ENCODE data around the gene TOX3.

Gene TOX3

DNA sequence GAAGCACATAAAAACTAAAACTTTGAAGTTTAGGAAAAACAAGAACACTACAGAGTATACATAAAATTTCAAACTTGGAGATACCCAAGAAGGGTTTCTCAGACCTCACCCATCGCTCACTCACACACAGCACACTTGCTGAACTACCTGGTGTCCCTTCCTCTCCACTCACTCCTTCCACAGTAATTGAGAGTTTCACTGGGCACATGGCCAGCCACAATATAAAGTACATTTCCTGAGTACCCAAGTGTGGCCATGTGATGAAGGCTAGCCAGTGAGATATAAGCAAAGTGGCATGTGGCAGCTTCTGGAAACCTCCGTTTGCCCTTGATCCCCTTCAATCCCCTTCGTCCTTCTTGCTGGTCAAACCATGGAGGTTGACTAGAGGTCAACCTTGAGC is 11.9 kb downstream of the TOX3 start:
- DNase-seq: no peak

DNA sequence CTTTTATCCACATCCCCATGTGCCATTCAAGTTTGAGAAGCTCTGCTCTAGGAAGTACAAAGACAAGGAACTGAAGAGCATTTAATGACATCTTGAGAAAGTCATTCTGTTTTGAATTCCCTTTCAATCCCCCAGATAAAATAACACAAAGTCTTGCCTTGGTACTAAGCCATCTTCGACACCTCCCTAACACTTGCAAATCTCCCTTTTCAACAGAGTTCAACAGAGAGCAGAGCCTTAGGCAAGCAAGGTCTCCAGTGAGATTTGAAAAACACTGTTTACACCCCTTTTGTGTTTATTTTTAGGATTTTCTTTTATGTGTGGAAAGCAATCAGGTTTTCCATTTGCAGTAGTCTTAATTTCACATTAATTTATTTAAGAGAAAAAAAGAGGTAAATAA is 13.6 kb downstream of the TOX3 start:
- DNase-seq: no peak

DNA sequence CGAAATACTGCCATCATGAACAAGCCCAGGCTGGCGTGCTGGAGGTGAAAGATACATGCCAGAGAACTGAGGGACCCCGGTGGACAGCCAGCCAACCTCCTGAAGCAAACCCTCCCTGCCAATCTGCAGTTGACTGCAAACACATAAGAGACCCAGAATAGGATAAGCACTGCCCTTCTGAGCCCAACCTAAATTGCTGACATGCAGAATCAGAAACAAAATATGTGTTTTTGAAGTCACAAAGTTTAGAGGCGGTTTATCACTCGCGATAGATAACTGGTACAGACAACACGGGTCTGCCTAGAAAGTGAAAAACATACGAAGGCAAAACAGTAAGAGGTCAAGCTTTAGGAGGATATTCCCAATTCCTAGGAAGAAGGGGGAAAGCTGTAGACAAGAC is 14.6 kb downstream of the TOX3 start:
- DNase-seq: no peak

DNA sequence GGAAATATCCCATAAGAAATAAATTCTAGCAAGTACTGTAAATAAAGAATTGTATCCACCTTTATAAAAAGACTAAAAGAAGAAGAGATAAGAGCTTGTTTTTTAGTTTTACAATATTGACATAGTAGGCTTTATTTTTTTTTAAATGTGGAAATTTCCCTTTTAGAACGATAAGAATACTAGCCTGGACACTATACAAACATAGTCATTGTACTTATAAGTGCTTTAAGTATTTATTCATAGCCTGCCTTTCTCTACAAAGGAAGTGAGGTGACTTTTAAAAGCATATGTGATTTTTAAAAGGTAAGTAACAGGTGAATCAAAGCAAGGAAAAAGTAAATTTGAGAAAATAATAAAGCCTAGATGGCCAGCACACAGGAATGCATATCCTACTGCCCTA is 17.7 kb downstream of the TOX3 start:
- DNase-seq: no peak

DNA sequence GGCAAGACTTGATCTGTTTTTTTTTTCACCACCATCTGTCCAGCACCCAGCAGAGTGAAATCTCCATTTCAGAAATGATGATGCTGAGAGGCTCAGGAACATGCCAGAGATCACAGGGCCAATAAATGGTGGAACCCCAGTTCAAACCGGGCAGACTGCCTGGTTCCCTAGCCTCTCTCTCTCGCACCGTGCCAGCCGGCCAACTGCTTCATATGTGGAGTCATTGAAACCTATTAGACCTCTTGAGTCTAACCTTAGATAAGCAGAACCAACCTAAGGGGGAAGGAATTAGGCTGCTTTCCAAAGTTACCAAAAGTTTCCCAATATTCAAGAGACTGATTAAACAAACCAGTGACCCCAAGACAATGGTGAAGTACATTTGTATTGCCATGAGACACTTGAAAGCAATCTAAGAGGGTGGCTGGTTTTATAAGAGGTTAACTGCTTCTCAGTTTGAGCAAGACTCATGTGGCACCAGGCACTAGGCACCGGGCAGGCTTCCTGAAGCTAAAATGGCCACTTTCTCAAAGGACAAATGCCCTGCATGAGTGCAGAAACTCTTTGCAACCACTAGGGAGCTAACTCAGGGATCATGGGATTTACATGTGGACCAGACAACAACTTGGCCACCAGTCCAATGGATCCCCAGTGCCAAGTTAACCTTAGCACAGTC is 18.4 kb downstream of the TOX3 start:
- no peak for DNase-seq

DNA sequence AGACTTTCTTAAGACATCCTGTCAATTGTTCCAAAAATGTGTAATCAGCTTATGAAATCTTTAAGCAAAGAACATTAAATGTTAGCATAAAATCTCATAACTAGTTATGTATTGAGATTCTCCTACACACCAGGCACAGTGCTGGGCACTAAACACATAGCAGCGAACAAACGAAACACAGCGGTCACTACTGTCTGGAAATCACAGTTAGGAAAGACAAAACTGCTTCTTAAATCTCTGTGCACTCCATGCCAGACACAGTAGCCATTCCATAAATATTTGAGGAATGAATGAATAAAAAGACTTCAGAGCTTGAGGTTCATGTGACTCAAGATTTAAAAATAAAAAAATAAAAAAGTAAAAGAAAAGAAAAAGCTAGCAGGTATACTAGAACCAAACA is 20.1 kb downstream of the TOX3 start:
- no peak for DNase-seq

DNA sequence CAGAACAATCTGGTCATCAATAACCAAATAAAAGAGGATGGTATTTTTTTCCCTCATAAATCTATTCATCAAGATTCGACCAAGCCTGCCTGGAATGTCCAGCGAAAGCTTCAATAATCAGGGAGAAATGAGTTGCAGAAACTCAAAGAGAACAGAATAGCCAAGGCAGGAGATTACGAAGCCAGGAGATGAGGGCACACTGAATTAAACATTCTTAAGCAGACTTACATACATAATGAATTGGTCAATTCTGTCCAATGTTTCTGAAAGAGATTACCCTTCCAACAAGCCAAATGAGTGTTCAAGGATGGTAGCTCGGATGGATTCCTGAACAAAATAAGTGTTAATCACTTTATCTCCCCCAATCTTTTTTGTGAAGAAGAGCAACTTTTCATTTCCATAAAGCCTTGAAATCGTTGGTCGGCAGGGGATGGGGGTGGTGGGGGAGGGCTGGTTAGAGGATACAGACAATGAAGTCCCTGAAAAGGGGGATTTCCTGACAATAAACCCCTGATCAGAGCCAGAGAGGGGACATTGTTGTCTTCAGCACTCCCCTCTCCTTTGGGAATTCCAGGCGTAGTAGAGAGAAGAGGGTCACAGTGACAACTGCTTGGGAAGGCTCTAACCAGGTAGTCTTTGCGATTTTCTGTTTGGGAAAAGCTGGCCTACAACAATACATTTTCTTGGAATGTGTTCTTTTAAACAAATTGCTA is 20.7 kb downstream of the TOX3 start:
- DNase-seq: no peak

DNA sequence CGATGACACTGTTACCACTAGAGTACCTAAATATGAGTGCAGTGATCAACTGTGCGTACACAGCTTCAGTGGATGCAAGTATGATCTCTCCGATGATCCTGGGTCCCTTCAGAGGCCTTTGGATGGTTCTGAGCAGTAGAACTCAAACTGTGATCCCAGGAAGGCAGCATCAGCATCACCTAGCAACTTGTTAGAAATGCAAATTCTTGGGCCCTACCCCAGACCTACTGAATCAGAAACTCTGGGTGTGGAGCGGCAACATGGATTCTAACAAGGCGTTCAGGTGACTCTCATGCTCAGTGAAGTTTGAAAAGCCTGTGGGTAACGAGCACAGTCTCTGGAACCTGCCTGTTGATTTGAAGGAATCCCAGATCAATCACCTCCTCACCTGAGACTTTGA is 25.4 kb downstream of the TOX3 start:
- DNase-seq: no peak

DNA sequence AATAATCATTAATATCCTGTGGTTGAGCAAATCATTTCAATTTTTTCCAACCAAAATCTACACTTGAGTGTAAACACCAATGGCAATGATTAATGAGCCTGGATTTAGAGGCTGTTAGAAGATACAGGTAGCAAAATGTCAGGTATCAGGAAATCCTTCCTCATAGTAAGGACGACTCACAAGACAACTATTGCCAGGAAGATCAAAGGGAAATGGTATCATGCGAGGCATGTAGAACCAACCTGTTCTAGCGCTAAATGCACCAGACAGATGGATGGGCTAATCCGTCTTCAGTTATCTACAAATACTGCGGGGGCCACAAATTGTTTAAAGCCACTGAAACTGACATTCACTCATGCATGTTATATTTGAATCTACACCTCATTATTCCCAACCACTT is 28.1 kb downstream of the TOX3 start:
- no peak for DNase-seq

DNA sequence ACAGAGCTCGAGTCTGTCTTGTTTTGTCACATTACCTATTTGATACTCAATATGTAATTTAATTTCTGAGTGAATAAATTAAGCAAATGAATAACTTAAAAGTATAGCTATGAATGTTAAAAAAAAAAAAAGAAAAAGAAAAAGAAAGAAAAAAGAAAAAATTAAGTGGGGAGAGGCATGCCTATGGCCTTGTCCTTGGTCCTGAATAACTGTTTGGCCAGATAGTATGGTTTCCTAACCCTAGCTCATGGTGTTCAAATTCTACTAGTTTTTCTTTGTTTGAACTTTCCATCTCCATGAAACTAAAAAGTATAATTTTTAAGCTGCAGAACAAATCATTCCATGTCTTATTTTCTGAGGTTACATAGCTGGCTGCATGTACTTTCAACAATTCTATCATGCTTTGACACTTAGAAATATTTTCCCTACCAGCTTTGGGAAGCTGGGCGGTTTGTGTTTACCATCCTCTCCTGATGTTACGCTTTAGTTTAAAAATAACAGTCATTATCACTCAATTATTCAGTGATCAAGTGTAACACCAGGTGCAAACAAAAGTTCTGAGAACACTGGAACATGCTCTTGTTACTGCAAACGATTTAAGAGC is 31.8 kb downstream of the TOX3 start:
- no peak for DNase-seq

DNA sequence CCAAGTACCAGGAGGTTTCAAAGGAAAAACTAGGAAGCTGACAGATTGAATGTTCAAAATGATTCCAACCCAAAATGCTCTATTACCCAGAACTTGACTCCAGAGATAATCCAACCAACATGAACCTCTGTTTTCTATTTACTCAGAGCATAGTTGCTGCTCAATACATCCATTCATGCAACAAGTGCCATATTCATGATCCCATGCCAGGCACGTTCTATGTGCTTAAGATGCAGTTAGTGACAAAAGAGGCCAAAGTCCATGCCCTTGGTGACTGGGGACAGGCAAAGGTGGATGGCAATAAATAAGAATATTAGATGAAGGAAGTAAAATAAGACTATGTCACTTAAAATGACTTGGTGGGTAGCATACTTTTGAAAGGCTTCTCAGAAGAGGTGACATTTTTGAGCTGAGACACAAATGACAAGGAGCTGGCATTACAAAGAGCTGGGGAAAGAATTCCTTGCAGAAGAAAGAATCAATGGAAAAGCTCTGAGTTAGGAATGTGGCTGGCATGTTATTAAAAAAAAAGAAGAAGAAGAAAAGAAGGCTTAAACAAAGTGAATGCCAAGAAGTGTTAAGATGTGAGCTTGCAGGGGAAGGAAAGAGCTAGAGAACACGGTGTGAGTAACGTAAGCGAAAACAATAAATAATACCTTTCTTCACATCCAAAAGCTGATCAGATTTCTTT is 34.5 kb downstream of the TOX3 start:
- no peak for DNase-seq

DNA sequence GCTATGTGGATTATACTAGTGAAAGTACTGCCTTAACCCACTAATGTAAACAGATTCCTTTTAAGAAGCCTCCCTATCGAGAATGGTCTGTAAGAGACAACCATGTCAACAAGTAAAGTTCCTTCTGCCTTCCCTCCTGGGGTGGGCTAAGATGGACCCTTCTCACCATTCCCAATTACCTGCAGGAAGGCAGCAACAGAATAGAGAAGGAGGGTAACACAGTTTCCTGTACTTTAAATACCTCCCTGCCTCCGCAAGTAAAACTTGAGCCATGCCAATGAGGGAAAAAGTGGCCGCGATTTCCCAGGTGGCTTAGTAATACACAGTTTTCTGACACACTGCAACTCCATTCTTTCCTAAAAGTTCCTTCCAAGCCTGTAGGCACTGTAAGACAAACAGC is 45.2 kb downstream of the TOX3 start:
- DNase-seq: no peak

DNA sequence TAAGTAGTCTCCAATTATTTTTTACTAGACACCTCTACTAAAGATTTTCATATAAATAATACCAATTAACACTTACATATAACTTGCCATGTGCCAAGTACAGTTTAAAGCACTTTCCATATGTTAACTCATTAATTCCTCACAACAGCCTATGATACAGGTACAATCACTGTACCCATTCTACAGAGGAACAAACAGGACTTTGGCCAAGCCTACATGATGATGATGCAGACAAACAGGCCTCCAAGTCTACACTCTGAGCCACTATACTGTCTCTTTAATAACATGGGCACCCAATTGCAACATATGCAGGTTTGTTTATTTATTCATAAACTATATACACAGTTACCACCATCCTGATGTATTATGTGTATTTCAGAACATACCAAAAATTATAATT is 46.0 kb downstream of the TOX3 start:
- DNase-seq: no peak

DNA sequence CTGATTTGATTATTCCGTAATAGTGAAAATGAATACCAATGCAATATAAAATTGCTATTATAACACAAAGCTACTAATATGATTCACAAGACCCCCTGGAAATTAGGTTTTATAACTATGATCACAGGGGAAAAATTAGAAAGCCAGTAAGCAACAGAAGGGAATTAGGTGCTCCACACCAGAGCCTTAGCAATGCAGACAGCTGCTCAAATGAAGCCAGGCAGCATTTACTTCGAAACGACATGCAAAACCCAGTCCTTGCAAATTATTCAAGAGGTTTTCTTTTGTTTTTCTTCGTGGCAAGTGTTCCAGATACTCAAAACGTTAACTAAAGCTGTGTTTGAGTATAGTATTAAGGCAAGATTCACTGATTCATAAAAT is 47.9 kb downstream of the TOX3 start:
- no peak for DNase-seq

DNA sequence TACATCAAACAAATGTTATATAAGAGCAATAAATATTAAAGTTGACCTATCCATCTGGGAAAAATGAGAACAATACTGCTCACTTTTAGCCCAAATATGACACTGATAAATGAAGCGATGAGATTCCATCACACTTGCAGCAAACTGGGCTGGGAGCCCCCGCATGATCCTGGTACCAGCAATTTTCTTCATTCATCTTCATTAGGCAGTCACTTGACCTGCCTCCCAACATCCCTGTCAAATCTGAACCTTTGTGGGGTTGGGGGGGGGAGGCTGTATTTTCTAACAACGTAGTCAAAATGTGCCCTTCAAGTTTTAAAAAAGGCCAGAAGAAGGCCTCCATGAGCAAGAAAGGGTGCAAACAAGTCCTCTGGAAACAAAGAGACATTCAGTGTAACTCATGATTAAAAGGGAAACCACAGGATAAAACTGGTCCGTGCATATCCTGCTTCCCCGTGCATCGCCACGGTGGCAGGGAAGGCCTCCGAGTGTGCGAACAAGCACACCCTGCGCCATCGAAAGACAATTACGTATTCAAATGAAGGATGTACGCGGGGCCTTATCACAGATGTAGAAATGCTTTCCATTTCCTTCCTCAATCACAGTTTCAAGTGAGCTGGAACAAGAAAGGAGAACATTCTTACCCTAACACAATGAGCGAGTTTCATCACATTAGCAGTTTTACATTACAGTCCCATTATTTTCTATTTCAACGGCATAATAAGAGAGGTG is 48.4 kb downstream of the TOX3 start:
- no peak for DNase-seq

DNA sequence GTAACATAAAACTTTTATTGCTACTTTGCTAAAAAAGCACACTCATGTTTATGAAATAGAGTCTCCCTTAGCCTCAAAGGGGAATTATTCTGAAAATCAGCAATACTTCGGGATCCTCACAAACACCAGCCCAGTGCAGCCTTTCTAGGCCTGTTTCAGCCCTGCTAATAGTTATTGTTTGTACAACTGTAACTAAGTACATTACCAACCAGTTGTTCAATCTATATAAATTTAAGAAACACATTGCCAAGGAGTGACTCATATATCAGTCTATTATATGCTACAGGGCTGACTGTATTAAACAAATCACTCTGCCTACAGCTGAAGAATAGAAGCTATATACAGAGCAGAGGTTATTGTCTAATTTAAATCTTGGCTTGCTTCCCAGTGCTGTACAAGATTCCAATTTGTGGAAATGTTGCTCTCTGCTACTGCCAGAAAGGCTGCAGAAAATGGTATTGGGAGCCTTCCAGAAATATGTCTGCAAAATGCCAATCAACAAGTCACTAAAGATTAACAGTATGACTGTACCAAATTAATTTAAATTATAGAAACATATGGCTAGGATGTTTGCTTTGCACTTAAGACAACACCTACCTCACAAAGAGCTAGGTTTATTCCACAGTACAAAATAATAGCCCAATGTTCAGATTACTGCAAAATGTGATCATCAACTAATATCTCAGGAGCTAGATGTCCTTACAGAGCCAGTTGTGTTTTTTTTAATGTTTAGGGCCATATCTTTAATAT is 49.7 kb downstream of the TOX3 start:
- no peak for DNase-seq

DNA sequence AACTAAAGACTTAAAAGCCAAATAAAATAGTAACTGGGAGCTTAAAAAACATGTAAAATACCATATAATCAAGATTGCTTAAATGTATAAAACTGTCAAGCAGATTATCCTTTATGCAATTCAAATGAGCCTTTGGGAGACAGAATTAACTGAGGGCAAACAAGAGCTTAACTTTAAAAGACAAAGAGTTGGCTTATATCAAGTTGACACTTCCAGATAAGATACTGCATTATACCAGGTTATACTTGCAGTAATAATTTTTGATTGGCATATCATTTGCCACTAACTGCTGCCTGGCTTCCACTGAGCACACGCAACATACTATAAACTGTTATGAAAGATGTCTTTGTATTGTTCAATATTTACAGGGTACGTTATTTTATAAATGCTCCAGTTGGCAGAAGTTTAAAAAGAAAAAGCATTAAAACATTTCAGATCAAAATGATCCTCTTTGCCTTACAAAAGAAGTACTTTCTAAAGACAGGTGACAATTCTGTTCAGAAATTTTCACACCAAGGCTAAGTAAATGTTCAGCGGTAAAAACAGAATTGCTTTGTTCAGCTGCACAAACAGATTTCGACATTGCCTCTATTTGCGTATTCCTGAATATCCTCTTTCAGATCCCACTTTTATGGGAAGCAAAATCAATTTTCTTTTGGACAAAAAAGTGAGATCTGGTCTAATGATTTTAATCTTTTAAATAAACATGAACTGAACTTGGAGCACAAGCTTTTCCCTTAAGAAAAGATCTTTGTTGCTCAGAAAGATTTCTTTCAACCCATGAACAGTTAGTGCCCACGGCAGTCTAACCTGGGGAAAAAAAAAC is 50.7 kb downstream of the TOX3 start:
- DNase-seq: no peak

DNA sequence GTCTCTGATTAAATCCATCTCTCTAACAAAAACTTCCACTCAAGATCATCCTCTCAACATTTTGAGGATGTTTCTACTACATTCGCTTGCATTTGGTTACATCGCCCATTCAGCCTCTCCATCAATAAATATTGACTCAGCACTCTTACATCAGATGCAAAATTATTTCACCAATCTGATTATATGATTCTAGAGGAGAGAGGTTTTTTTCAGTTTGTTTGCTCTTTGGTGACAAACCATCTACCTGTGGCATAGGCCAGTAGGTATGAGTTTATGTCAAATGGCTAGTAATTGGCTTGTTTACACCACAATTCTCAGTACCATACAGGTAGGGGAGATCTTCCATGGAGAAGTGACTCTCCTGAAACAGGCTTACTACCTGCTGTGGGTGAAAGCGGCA is 52.3 kb downstream of the TOX3 start:
- DNase-seq: no peak

DNA sequence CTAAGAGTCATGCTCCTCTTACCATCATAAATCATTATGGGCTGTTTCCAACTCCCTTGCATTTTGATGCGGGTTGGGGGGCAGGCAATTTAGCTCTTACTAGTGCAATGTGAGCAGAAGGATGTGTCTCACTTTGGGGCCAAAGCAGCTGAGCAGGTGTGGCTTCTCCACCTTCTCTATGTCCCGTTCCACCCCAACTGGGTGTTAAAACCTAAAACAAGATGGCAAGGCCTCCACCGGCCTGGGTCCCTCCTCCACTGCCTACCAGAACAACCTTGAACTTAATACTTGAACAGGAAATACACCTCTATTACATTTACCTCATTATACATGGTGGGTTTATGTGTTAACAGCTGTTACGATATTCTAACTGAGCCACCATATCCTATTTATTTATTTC is 52.8 kb downstream of the TOX3 start:
- no peak for DNase-seq

DNA sequence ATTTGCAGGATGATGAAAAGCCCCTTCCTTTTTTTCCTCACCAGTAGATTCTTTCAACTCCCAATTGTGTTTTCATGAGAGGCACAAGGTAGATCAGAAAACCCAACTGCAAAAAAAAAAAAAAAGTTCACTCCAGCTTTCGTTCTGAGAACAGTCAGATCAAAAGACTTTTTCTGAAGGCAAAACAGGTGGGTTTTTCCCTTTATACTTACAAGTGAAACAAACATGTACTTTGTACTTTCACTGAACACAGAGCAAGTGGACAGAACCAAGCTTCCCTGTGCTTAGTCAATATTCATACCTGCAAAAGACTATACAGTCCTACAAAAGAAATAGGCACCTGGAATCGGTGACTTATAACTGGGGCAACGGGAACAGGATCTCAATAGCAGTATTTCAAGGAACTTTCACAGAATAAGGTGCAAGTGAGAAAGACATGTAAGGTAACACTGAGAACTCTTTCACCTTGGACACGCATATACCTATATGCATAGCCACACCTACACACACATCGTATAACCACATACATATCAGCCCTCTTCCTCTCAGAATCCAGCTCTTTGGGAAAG is 54.1 kb downstream of the TOX3 start:
- DNase-seq: no peak

DNA sequence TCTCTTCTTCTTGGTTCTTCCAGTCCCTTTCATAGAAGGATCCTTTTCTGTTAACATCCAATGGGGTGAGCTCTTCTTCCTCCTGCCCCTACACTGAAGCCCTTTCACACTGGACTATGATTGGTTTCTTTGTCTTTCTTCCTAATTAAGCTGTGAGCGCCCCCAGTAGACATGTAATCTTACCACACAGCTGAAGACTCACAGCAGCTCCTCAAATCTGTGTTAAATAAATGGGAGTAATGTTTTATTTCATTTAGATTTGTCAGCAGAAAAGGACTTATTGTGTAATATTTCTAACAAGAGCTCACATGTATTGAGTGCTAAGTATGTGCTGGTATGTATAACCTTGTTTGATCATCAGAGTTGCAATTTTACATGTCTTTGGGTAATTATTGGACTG is 55.7 kb downstream of the TOX3 start:
- DNase-seq: no peak
